ENCODE measurements around the gene CTDSPL. TPM values are rescaled to one million over a fixed set of nuclear protein-coding genes. Genes with fewer than 3 reads are reported as not detected.

The CTDSPL gene
- total and polyA plus RNA-seq, 2 experiments from 2014 or later: 29.2 to 33.7 TPM

- H3K27me3 ChIP-seq: no peaks in the 10 kb centered on the region
- WGBS (ENCODE audit: low lambda C conversion rate, missing lambda C conversion rate): 71% methylated on average over 2 of the region's 2 CpGs
- H3K79me2 ChIP-seq: no peaks in the 10 kb centered on the region
- no peaks in the 10 kb centered on the region for H3K9me2 ChIP-seq (replicated peaks; ENCODE audit: insufficient read depth)
- H2AFZ ChIP-seq: no peak overlapping the region
- DNase-seq (ENCODE audit: low spot score): no peak
- no peaks in the 10 kb centered on the region for H3K9me3 ChIP-seq (ENCODE audit: low read depth)
- no peaks in the 10 kb centered on the region for H4K20me1 ChIP-seq (ENCODE audit: insufficient read depth, poor library complexity, severe bottlenecking)
- H3K4me1 ChIP-seq (ENCODE audit: insufficient read depth): peaks cover 20% of the 10 kb centered on the region
- H3K27ac ChIP-seq: peak overlapping the region; percentile 44
- TF ChIP-seq CTCF (IDR thresholded peaks at IDR 0.05; ENCODE audit: poor library complexity): no peak
- no peak for TF ChIP-seq EZH2 (IDR thresholded peaks at IDR 0.05; ENCODE audit: borderline replicate concordance)
- TF ChIP-seq EZH2phosphoT487 (IDR thresholded peaks at IDR 0.05; ENCODE audit: low read depth, severe bottlenecking, unreplicated experiment): no peak
- no peak overlapping the region for H3K4me2 ChIP-seq
- H3K4me3 ChIP-seq: no peak overlapping the region
- no peaks in the 10 kb centered on the region for H3K36me3 ChIP-seq (replicated peaks; ENCODE audit: insufficient read depth, low read depth)
These were observed 95.3 kb downstream of the CTDSPL start for GRCh38 chr3:37956723-37957538.

GRCh38 chr3:37957539-37957936 is 95.9 kb downstream of the CTDSPL start:
- no peaks in the 10 kb centered on the region for H4K20me1 ChIP-seq (ENCODE audit: insufficient read depth, poor library complexity, severe bottlenecking)
- 88% methylated on average over 7 of the region's 7 CpGs for WGBS (ENCODE audit: low lambda C conversion rate, missing lambda C conversion rate)

DNA sequence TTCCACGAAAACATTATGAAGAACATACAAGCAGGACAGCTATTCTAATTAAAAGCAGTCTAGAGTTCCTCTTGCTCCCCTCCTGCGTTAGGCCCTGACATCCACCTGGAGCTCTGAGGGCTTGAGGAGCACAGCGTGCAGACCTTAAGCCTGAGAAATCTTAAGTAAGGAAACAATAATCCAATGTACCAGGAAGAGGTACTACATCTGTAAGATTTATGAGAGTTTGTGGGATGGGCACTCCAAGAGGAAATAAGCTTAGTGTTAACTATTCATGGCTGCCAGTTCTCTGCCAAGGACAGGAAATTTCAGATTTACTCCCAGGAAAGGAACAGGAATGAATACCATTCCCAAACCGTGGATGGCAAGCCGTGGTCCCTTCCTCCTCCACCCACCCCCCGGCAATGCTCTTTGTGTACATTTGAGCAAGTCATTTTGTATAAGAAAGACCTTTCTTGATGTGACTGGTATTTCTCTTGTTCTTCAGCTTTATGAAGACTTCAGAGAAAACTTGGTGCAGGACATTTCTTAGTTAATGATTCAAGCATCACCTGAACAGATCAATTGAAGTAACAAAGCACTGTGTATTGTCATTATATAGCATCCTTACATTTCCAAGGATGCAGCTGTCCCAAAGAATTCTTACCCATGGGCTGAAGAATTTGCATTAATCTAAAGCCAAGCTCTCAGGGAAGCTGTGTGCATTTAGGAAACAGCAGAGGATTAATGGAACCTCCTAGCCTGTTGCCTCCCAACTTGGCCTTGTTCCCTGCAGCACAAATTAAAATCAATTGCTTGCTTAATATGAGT is 100.1 kb downstream of the CTDSPL start:
- Histone ChIP-seq H3K27me3 (no peaks in the 10 kb centered on the region), H3K9me3 (ENCODE audit: low read depth) (no peaks in the 10 kb centered on the region), H3K9me2 (replicated peaks; ENCODE audit: insufficient read depth) (no peaks in the 10 kb centered on the region), H4K20me1 (ENCODE audit: insufficient read depth, poor library complexity, severe bottlenecking) (no peaks in the 10 kb centered on the region), H3K4me1 (ENCODE audit: insufficient read depth) (peaks cover 30% of the 10 kb centered on the region), H3K79me2 (peaks cover under 1% of the 10 kb centered on the region), H3K4me3 (no peak overlapping the region), H3K27ac (peak overlapping the region; percentile 87), H3K4me2 (peak overlapping the region; percentile 24), H3K36me3 (replicated peaks; ENCODE audit: insufficient read depth, low read depth) (no peaks in the 10 kb centered on the region), H2AFZ (no peak overlapping the region)
- no peak for DNase-seq (ENCODE audit: low spot score)
- 55% methylated on average over 6 of the region's 6 CpGs for WGBS (ENCODE audit: low lambda C conversion rate, missing lambda C conversion rate)
- TF ChIP-seq EZH2 (IDR thresholded peaks at IDR 0.05; ENCODE audit: borderline replicate concordance): no peak
- no peak for TF ChIP-seq CTCF (IDR thresholded peaks at IDR 0.05; ENCODE audit: poor library complexity)
- no peak for TF ChIP-seq EZH2phosphoT487 (IDR thresholded peaks at IDR 0.05; ENCODE audit: low read depth, severe bottlenecking, unreplicated experiment)

More at GRCh38 chr3:37957539-37957936, 95.9 kb downstream of the CTDSPL start:
- Histone ChIP-seq H3K4me2 (no peak overlapping the region), H3K4me3 (no peak overlapping the region), H3K27ac (peak overlapping the region; percentile 44), H3K27me3 (no peaks in the 10 kb centered on the region), H3K9me3 (ENCODE audit: low read depth) (no peaks in the 10 kb centered on the region), H3K9me2 (replicated peaks; ENCODE audit: insufficient read depth) (no peaks in the 10 kb centered on the region), H2AFZ (no peak overlapping the region), H3K4me1 (ENCODE audit: insufficient read depth) (peaks cover 26% of the 10 kb centered on the region), H3K36me3 (replicated peaks; ENCODE audit: insufficient read depth, low read depth) (no peaks in the 10 kb centered on the region), H3K79me2 (no peaks in the 10 kb centered on the region)
- no peak for DNase-seq (ENCODE audit: low spot score)
- TF ChIP-seq CTCF (IDR thresholded peaks at IDR 0.05; ENCODE audit: poor library complexity): no peak
- TF ChIP-seq EZH2phosphoT487 (IDR thresholded peaks at IDR 0.05; ENCODE audit: low read depth, severe bottlenecking, unreplicated experiment): no peak
- TF ChIP-seq EZH2 (IDR thresholded peaks at IDR 0.05; ENCODE audit: borderline replicate concordance): no peak
